HUES6 (cell line): ENCODE data around the gene TTC22.
A peak's percentile ranks its signal among the peaks of the same experiment; 100 is the strongest.

Experiments
- H3K27ac ChIP-seq: 2 replicates; pipeline ENCODE4 v1.7.0; 2013; ENCODE audit warnings: low read depth, mild to moderate bottlenecking, low read length, inconsistent platforms
- H3K27me3 ChIP-seq: 2 replicates; pipeline ENCODE4 v1.6.1; 2013; ENCODE audit warnings: low read length; ENCODE audit not compliant: control insufficient read depth, insufficient read depth
- H3K36me3 ChIP-seq: 2 replicates; pipeline ENCODE4 v1.6.1; 2013; ENCODE audit warnings: low read length; ENCODE audit not compliant: control insufficient read depth, insufficient read depth
- H3K4me1 ChIP-seq: 2 replicates; pipeline ENCODE4 v1.6.1; 2013; ENCODE audit warnings: low read length; ENCODE audit not compliant: control insufficient read depth, insufficient read depth
- H3K4me3 ChIP-seq: 2 replicates; pipeline ENCODE4 v1.5.1; 2013; ENCODE audit warnings: low read depth, low read length
- H3K9ac ChIP-seq: one replicate; pipeline ENCODE4 v1.6.1; 2013; ENCODE audit warnings: mild to moderate bottlenecking, low read length
- H3K9me3 ChIP-seq: 2 replicates; pipeline ENCODE4 v1.6.1; 2013; ENCODE audit warnings: low read depth, low read length; ENCODE audit not compliant: control insufficient read depth, insufficient read depth

TTC22 gene

GRCh38 chr1:54763816-54764132 lies 37.3 kb downstream of the TTC22 start:
- peak overlapping the region; percentile 97 for H3K4me3 ChIP-seq
- H3K36me3 ChIP-seq = peaks cover under 1% of the 10 kb centered on the region
- H3K27me3 ChIP-seq = no peaks in the 10 kb centered on the region
- H3K9ac ChIP-seq = peak overlapping the region; percentile 92
- H3K4me1 ChIP-seq = peaks cover 13% of the 10 kb centered on the region
- peak overlapping the region; percentile 76; the same call in 1 of the 2 replicates for H3K27ac ChIP-seq
- H3K9me3 ChIP-seq = no peaks in the 10 kb centered on the region

GRCh38 chr1:54758678-54759348 lies 42.3 kb downstream of the TTC22 start:
- no peak overlapping the region for H3K9ac ChIP-seq
- no peak overlapping the region for H3K27ac ChIP-seq
- no peak overlapping the region for H3K4me3 ChIP-seq
- no peaks in the 10 kb centered on the region for H3K9me3 ChIP-seq
- H3K27me3 ChIP-seq = no peaks in the 10 kb centered on the region
- peaks cover 26% of the 10 kb centered on the region for H3K36me3 ChIP-seq
- peaks cover 4% of the 10 kb centered on the region; the same call in 1 of the 2 replicates for H3K4me1 ChIP-seq

GRCh38 chr1:54757833-54758232 lies 43.3 kb downstream of the TTC22 start:
- H3K36me3 ChIP-seq = peaks cover 26% of the 10 kb centered on the region
- no peak overlapping the region for H3K4me3 ChIP-seq
- H3K27me3 ChIP-seq = no peaks in the 10 kb centered on the region

DNA sequence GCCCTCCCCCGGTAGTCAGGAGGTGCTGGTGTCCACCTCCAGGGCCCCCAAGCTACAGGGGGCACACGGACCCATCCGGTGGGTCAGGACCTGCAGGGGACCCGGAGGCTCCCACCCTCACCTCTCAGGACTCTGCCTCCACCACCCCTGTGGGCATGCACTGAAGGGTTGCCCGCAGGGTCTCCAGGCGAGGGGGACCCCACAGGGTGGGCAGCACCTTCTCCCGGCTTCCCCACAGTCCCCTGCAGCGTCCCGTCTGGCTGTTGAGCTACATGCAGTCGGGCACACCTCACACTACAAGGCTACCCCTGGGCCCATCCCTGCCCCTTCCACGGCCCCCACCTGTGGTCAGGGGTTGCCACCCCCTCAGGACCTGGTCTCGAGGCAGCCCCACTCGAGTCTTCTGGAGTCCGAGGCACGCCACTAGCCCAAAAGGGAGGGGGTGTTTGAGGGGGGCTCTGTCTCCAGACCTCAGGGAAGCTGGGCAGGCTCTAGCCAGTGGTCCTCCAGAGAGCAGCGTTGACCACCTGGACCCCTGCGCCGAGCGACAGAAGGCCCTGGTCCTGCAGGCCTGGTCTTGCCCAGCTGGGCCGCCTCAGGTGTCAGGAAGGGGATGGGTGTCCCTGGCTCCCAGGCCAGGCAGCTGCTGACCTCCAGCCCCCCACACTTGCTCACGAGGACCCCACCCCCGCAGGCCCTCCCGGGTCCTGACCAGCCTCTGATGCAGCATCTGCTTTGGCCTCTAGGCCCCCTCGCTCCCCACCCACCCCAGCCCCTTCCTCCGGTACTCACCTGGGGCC lies 46.4 kb downstream of the TTC22 start:
- H3K27me3 ChIP-seq = peaks cover 2% of the 10 kb centered on the region; the same call in 1 of the 2 replicates
- no peak overlapping the region for H3K27ac ChIP-seq
- H3K36me3 ChIP-seq = peaks cover 26% of the 10 kb centered on the region
- H3K4me1 ChIP-seq = no peaks in the 10 kb centered on the region; the same call in 1 of the 2 replicates
- H3K9me3 ChIP-seq = no peaks in the 10 kb centered on the region
- H3K4me3 ChIP-seq = no peak overlapping the region
- H3K9ac ChIP-seq = no peak overlapping the region

More at GRCh38 chr1:54757833-54758232, 43.3 kb downstream of the TTC22 start:
- no peaks in the 10 kb centered on the region for H3K4me1 ChIP-seq
- no peaks in the 10 kb centered on the region for H3K9me3 ChIP-seq
- H3K9ac ChIP-seq = no peak overlapping the region
- no peak overlapping the region for H3K27ac ChIP-seq

GRCh38 chr1:54754045-54754444 lies 47.1 kb downstream of the TTC22 start:
- Histone ChIP-seq H3K4me1 (no peaks in the 10 kb centered on the region; the same call in 1 of the 2 replicates), H3K9me3 (no peaks in the 10 kb centered on the region), H3K9ac (no peak overlapping the region), H3K36me3 (peaks cover 26% of the 10 kb centered on the region), H3K4me3 (no peak overlapping the region), H3K27me3 (peaks cover 2% of the 10 kb centered on the region; the same call in 1 of the 2 replicates), H3K27ac (no peak overlapping the region)

- peaks cover 2% of the 10 kb centered on the region for H3K36me3 ChIP-seq
- no peaks in the 10 kb centered on the region for H3K9me3 ChIP-seq
- peaks cover 2% of the 10 kb centered on the region; the same call in 1 of the 2 replicates for H3K27me3 ChIP-seq
- H3K9ac ChIP-seq = no peak overlapping the region
- no peak overlapping the region for H3K27ac ChIP-seq
- H3K4me3 ChIP-seq = no peak overlapping the region
- H3K4me1 ChIP-seq = no peaks in the 10 kb centered on the region; the same call in 1 of the 2 replicates
Observed at GRCh38 chr1:54751426-54751825, 49.7 kb downstream of the TTC22 start.

DNA sequence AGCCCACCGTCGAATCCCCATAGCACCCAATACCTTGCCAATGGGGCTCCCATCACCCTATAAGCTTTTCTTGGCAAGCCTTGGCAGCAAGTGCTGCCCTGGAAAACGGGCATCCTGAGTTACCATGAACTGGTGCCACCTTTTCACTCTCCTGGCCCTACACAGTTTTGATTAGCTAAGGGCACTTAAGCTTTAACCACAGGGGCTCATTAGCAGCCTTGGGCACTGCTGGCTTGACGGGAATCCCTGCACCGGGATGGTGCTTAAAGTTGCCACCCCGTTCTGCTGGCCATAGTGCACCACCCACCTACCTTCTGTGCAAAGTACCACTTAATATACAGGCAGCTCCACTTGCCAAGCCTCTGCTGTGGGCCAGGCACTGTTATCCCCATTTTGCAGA lies 50.5 kb downstream of the TTC22 start:
- H3K27ac ChIP-seq = no peak overlapping the region
- H3K4me1 ChIP-seq = no peaks in the 10 kb centered on the region; the same call in 1 of the 2 replicates
- H3K36me3 ChIP-seq = no peaks in the 10 kb centered on the region
- H3K4me3 ChIP-seq = no peak overlapping the region
- H3K9ac ChIP-seq = no peak overlapping the region
- no peaks in the 10 kb centered on the region; the same call in 1 of the 2 replicates for H3K9me3 ChIP-seq
- peaks cover 2% of the 10 kb centered on the region; the same call in 1 of the 2 replicates for H3K27me3 ChIP-seq

DNA sequence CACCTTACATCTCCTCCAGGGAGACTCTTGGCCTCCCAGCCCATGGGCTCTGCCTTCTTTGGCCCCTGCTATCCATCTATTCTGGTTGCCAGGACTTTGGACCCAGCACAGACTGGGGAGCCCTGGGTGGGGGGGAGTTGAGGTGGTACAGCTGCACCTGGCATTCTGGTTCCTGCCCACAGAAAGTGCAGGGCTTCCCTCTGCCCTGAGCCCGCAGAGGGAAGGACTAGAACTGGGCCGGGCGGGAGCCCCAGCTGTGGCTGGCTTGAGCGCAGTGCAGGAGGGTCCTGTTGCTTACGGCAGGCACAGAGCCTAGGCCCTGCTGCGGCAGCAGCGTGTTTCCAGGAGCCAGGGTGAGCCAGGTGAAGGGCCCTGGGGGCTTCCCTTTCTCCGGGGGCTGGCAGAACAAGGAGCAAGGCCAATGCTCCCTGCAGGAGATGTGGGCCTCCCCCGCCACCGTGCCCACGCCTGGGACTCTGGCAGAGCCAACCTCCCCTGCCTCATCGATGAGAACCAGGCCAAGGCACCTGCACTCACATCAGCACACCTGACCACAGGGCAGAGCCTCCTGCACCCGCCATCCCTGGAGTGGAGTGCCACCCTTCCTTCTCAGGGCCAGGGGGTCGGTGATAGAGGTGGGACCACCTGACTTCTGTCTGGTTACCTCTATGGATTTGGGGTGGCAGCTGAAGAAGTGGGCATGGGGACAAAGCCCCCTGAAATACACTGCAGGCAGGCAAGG lies 52.9 kb downstream of the TTC22 start:
- no peak overlapping the region for H3K27ac ChIP-seq
- peaks cover 2% of the 10 kb centered on the region; the same call in 1 of the 2 replicates for H3K27me3 ChIP-seq
- no peaks in the 10 kb centered on the region; the same call in 1 of the 2 replicates for H3K9me3 ChIP-seq
- H3K4me1 ChIP-seq = peaks cover 3% of the 10 kb centered on the region
- no peak overlapping the region for H3K9ac ChIP-seq
- H3K36me3 ChIP-seq = peaks cover 5% of the 10 kb centered on the region; the same call in 1 of the 2 replicates
- no peak overlapping the region for H3K4me3 ChIP-seq

GRCh38 chr1:54745864-54746263 lies 55.3 kb downstream of the TTC22 start:
- peaks cover 3% of the 10 kb centered on the region; the same call in 1 of the 2 replicates for H3K4me1 ChIP-seq
- H3K4me3 ChIP-seq = no peak overlapping the region
- no peaks in the 10 kb centered on the region; the same call in 1 of the 2 replicates for H3K9me3 ChIP-seq
- no peak overlapping the region for H3K27ac ChIP-seq
- peaks cover 27% of the 10 kb centered on the region for H3K36me3 ChIP-seq
- no peak overlapping the region for H3K9ac ChIP-seq
- H3K27me3 ChIP-seq = peaks cover 2% of the 10 kb centered on the region; the same call in 1 of the 2 replicates

- H3K9me3 ChIP-seq = no peaks in the 10 kb centered on the region; the same call in 1 of the 2 replicates
- no peak overlapping the region for H3K4me3 ChIP-seq
- peaks cover 3% of the 10 kb centered on the region; the same call in 1 of the 2 replicates for H3K4me1 ChIP-seq
- H3K9ac ChIP-seq = no peak overlapping the region
- H3K36me3 ChIP-seq = peaks cover 32% of the 10 kb centered on the region
- no peak overlapping the region for H3K27ac ChIP-seq
- no peaks in the 10 kb centered on the region; the same call in 1 of the 2 replicates for H3K27me3 ChIP-seq
Observed at GRCh38 chr1:54745274-54745673, 55.8 kb downstream of the TTC22 start.
